Bronchial epithelial cell (primary cell): ENCODE results near the gene BCOR. TPM values are rescaled to one million over a fixed set of nuclear protein-coding genes. Genes with fewer than 3 reads are reported as not detected.

Experiments used
- DNase-seq: peaks from one replicate; pipeline ENCODE4 v3.0.0-alpha.2; 2010; ENCODE audit warnings: low read depth
- FAIRE-seq: peaks from 2 replicates; lab custom pipeline; 2011; peaks lifted over from hg19 to GRCh38; lab: Jason Lieb, UNC
- H3K27me3 ChIP-seq: 2 replicates; pipeline ENCODE4 v1.5.1; 2011; ENCODE audit warnings: low read length; ENCODE audit not compliant: control insufficient read depth, insufficient read depth
- H3K36me3 ChIP-seq: 2 replicates; pipeline ENCODE4 v1.5.1; 2011; ENCODE audit warnings: low read length; ENCODE audit not compliant: control insufficient read depth, insufficient read depth
- H3K4me3 ChIP-seq: 2 replicates; pipeline ENCODE4 v1.5.1; 2011; ENCODE audit warnings: mild to moderate bottlenecking, low read depth, low read length, control low read depth
- CTCF ChIP-seq: IDR thresholded peaks from 2 replicates; pipeline ENCODE4 v1.5.1; 2011; ENCODE audit warnings: mild to moderate bottlenecking, moderate library complexity, low read length, control low read depth, inconsistent platforms; ENCODE audit not compliant: insufficient read depth, severe bottlenecking
- total RNA-seq: library from RNA; depleted of rRNA; stranded (reverse); fragments of >200 nt; gene quantifications from 2 replicates; pipeline ENCODE4 v1.2.1, GENCODE V29; 2014

The BCOR gene
- total RNA-seq, 1 donor from 2014 or later, result 6.1 TPM

- H3K27me3 ChIP-seq, result no peaks in the 10 kb centered on the region
These were observed 88.3 kb downstream of the BCOR start for GRCh38 chrX:40009462-40009851.

GRCh38 chrX:40008791-40009461, 88.8 kb downstream of the BCOR start:
- no peaks in the 10 kb centered on the region for H3K36me3 ChIP-seq
- H3K27me3 ChIP-seq, result no peaks in the 10 kb centered on the region
- DNase-seq (no peak), FAIRE-seq (no peak)
- no peak overlapping the region for H3K4me3 ChIP-seq
- TF ChIP-seq CTCF, result no peak

More at GRCh38 chrX:40009462-40009851, 88.3 kb downstream of the BCOR start:
- DNase-seq (no peak), FAIRE-seq (no peak)
- H3K4me3 ChIP-seq, result no peak overlapping the region
- TF ChIP-seq CTCF, result no peak
- no peaks in the 10 kb centered on the region for H3K36me3 ChIP-seq

GRCh38 chrX:40007756-40008705, 89.7 kb downstream of the BCOR start:
- H3K36me3 ChIP-seq, result no peaks in the 10 kb centered on the region
- no peaks in the 10 kb centered on the region for H3K27me3 ChIP-seq
- no peak for TF ChIP-seq CTCF
- DNase-seq, result no peak
- FAIRE-seq, result no peak
- no peak overlapping the region for H3K4me3 ChIP-seq

- no peak for FAIRE-seq
- no peak for TF ChIP-seq CTCF
- H3K36me3 ChIP-seq, result no peaks in the 10 kb centered on the region
- no peak overlapping the region for H3K4me3 ChIP-seq
- no peaks in the 10 kb centered on the region for H3K27me3 ChIP-seq
- DNase-seq, result no peak
These were observed 90.5 kb downstream of the BCOR start for GRCh38 chrX:40007131-40007755.

- FAIRE-seq (no peak), DNase-seq (no peak)
- Histone ChIP-seq H3K27me3 (no peaks in the 10 kb centered on the region), H3K4me3 (no peak overlapping the region), H3K36me3 (no peaks in the 10 kb centered on the region)
- TF ChIP-seq CTCF, result no peak
These were observed 91.4 kb downstream of the BCOR start for GRCh38 chrX:40006106-40007017.
